K562 (cell line): ENCODE data around the gene ZBTB25. TPM values are rescaled to one million over a fixed set of nuclear protein-coding genes. Genes with fewer than 3 reads are reported as not detected.

Source experiments
- ATAC-seq: fragments of 200-7000 bp; cut with Tn5 transposase; 3 replicates; pipeline ENCODE4 v1.9.1; 2020; ENCODE audit warnings: moderate library complexity
- BruUV-seq: library from RNA; stranded (reverse); fragments of 400-500 nt; replicated peaks from 2 replicates; lab custom pipeline; 2021; lab: Mats Ljungman, UMichigan
- CTCF ChIA-PET: fragments of 300-600 bp; formaldehyde crosslinking; extraction: SDS; loops from one replicate; lab custom pipeline; 2021; ENCODE audit warnings: low intra/inter-chr PET ratio; lab: Yijun Ruan, JAX
- POLR2A ChIA-PET: fragments of 300-600, 350-650 bp; sonication (Branson Sonifier 250); formaldehyde crosslinking; extraction: SDS; loops from one replicate; lab custom pipeline; 2021; ENCODE audit warnings: antibody characterized with exemption, inconsistent platforms; lab: Yijun Ruan, JAX
- DNase-seq, 4 experiments: peaks; one replicate each; pipeline versions ENCODE4 v3.0.0 to v3.0.0-alpha.2; 2011 to 2018; ENCODE audit warnings: low spot score in 3 of 4, mixed read lengths in 3 of 4; ENCODE audit errors: extremely low read depth in 1 of 4
- FAIRE-seq: peaks from 2 replicates; lab custom pipeline; 2011; peaks lifted over from hg19 to GRCh38; lab: Jason Lieb, UNC
- H2AFZ ChIP-seq: 2 replicates; pipeline ENCODE4 v1.6.0; 2011; ENCODE audit warnings: low read depth, low read length, control low read depth, inconsistent platforms
- H3K27ac ChIP-seq: fragments of 200-600 bp; 3 replicates; pipeline ENCODE4 v1.8.0; 2011; ENCODE audit warnings: low read depth, mild to moderate bottlenecking, control low read depth, inconsistent platforms, low read length, moderate library complexity, mixed read lengths; ENCODE audit errors: extremely low read depth
- H3K27me3 ChIP-seq, 2 experiments: fragments of 300-600 bp in 1 of 2; 2 replicates in 1 of 2; 3 replicates in 1 of 2; pipeline versions ENCODE4 v1.6.0 to v1.8.0; 2011; ENCODE audit warnings: inconsistent platforms in 2 of 2, low read length in 2 of 2, mild to moderate bottlenecking in 1 of 2, mixed read lengths in 1 of 2, moderate library complexity in 1 of 2; ENCODE audit not compliant: control insufficient read depth in 2 of 2, insufficient read depth in 2 of 2
- H3K36me3 ChIP-seq: fragments of 300-600 bp; 3 replicates; pipeline ENCODE4 v1.8.0; 2011; ENCODE audit warnings: mild to moderate bottlenecking, low read length, inconsistent platforms; ENCODE audit not compliant: control insufficient read depth, insufficient read depth
- H3K4me1 ChIP-seq, 2 experiments: fragments of 200-600 bp in 1 of 2; replicated peaks in 1 of 2; 2 replicates in 1 of 2; 3 replicates in 1 of 2; pipeline versions ENCODE4 v1.5.1 to v1.8.0; 2011; ENCODE audit warnings: inconsistent platforms in 2 of 2, low read length in 2 of 2, mild to moderate bottlenecking in 1 of 2, mixed read lengths in 1 of 2, moderate library complexity in 1 of 2; ENCODE audit not compliant: control insufficient read depth in 2 of 2, insufficient read depth in 2 of 2
- H3K4me2 ChIP-seq: 2 replicates; pipeline ENCODE4 v1.6.1; 2011; ENCODE audit warnings: low read length, control low read depth, inconsistent platforms, mixed read lengths; ENCODE audit not compliant: insufficient read depth
- H3K4me3 ChIP-seq: fragments of 200-600 bp; sonication (generic), shearing (Covaris generic); 2 replicates; pipeline ENCODE4 v1.5.1; 2016; ENCODE audit warnings: control low read depth, inconsistent platforms
- H3K79me2 ChIP-seq: fragments of 200-600 bp; 3 replicates; pipeline ENCODE4 v1.8.0; 2011; ENCODE audit warnings: low read length, inconsistent platforms; ENCODE audit not compliant: control insufficient read depth, insufficient read depth
- H3K9ac ChIP-seq, 2 experiments: 2 replicates each; pipeline versions ENCODE4 v1.6.0 to v1.6.1; 2011; ENCODE audit warnings: low read depth in 2 of 2, low read length in 2 of 2, control low read depth in 1 of 2, inconsistent platforms in 1 of 2, mild to moderate bottlenecking in 1 of 2, mixed read lengths in 1 of 2; ENCODE audit not compliant: insufficient read depth in 1 of 2
- H3K9me1 ChIP-seq: one replicate; pipeline ENCODE4 v1.6.0; 2011; ENCODE audit warnings: inconsistent platforms, mild to moderate bottlenecking, low read length, moderate library complexity; ENCODE audit not compliant: control insufficient read depth, insufficient read depth
- H3K9me3 ChIP-seq: replicated peaks from 2 replicates; pipeline ENCODE4 v1.5.1; 2011; ENCODE audit warnings: low read depth, low read length, inconsistent platforms; ENCODE audit not compliant: control insufficient read depth, insufficient read depth
- H4K20me1 ChIP-seq: replicated peaks from 2 replicates; pipeline ENCODE4 v1.6.1; 2011; ENCODE audit warnings: low read length, inconsistent platforms, mixed read lengths; ENCODE audit not compliant: control insufficient read depth, insufficient read depth
- ARHGAP35 ChIP-seq: fragments of 450-650 bp; IDR thresholded peaks from 2 replicates; pipeline ENCODE4 v1.6.1; 2018; ENCODE audit not compliant: partially characterized antibody
- BRF1 ChIP-seq: IDR thresholded peaks from 3 replicates; pipeline ENCODE4 v1.6.1; 2011; ENCODE audit warnings: borderline replicate concordance, mild to moderate bottlenecking; ENCODE audit not compliant: insufficient read length; ENCODE audit errors: extremely low read depth
- CBFB ChIP-seq: sonication (generic); formaldehyde crosslinking; IDR thresholded peaks from 2 replicates; pipeline ENCODE4 v1.4.0; 2020; ENCODE audit warnings: mild to moderate bottlenecking, missing genetic modification reagents
- CREM ChIP-seq: IDR thresholded peaks from 2 replicates; pipeline ENCODE4 v1.6.1; 2014; ENCODE audit warnings: antibody characterized with exemption, low read depth
- CTBP1 ChIP-seq: fragments of 450-650 bp; IDR thresholded peaks from 2 replicates; pipeline ENCODE4 v1.6.1; 2016; ENCODE audit warnings: borderline replicate concordance
- HEY1 ChIP-seq: fragments of 250-450 bp; sonication (Bioruptor Pico); IDR thresholded peaks from 2 replicates; pipeline ENCODE4 v1.5.0; 2020; ENCODE audit warnings: mild to moderate bottlenecking, moderate library complexity, borderline replicate concordance
- KDM5B ChIP-seq: fragments of 200-600 bp; sonication (generic); IDR thresholded peaks from 2 replicates; pipeline ENCODE4 v1.6.1; 2012; ENCODE audit warnings: low read depth, mild to moderate bottlenecking, moderate library complexity, low read length, control low read depth, inconsistent platforms; ENCODE audit not compliant: insufficient replicate concordance
- L3MBTL2 ChIP-seq: fragments of 450-650 bp; IDR thresholded peaks from 2 replicates; pipeline ENCODE4 v1.6.1; 2016; ENCODE audit warnings: mild to moderate bottlenecking, moderate library complexity
- MXI1 ChIP-seq: IDR thresholded peaks from 2 replicates; pipeline ENCODE4 v1.6.1; 2011; ENCODE audit warnings: low read depth, mild to moderate bottlenecking, improper control_type of control experiment, low read length
- RAD51 ChIP-seq: fragments of 450-650 bp; IDR thresholded peaks from 2 replicates; pipeline ENCODE4 v1.7.1; 2016; ENCODE audit warnings: low read depth, mild to moderate bottlenecking, borderline replicate concordance
- RB1 ChIP-seq: fragments of 450-650 bp; IDR thresholded peaks from 2 replicates; pipeline ENCODE4 v1.6.1; 2017; ENCODE audit warnings: low read depth, mild to moderate bottlenecking
- SAFB ChIP-seq: fragments of 200-400 bp; formaldehyde crosslinking; IDR thresholded peaks from 2 replicates; pipeline ENCODE4 v1.6.1; 2017; ENCODE audit warnings: low read depth, low read length, borderline replicate concordance
- TAF7 ChIP-seq: fragments of 450-650 bp; IDR thresholded peaks from 2 replicates; pipeline ENCODE4 v1.6.1; 2016; ENCODE audit warnings: missing genetic modification characterization, missing compliant biosample characterization
- TFAP4 ChIP-seq: sonication (generic); formaldehyde crosslinking; IDR thresholded peaks from 2 replicates; pipeline ENCODE4 v1.8.0; 2022; ENCODE audit warnings: missing genetic modification reagents, mild to moderate bottlenecking, moderate library complexity, borderline replicate concordance
- THRA ChIP-seq: fragments of 450-650 bp; IDR thresholded peaks from 2 replicates; pipeline ENCODE4 v1.6.1; 2017; ENCODE audit warnings: mild to moderate bottlenecking, moderate library complexity
- XRCC3 ChIP-seq: fragments of 450-650 bp; IDR thresholded peaks from 2 replicates; pipeline ENCODE4 v1.6.1; 2017; ENCODE audit warnings: mild to moderate bottlenecking, moderate library complexity
- ZFPM2 ChIP-seq: fragments of 250-450 bp; sonication (Bioruptor Pico); IDR thresholded peaks from 2 replicates; pipeline ENCODE4 v1.5.1; 2022; ENCODE audit warnings: mild to moderate bottlenecking
- ZNF398 ChIP-seq: fragments of 250-450 bp; sonication (Bioruptor Pico); IDR thresholded peaks from 2 replicates; pipeline ENCODE4 v1.8.0; 2021; ENCODE audit warnings: moderate library complexity, mild to moderate bottlenecking, inconsistent platforms
- ZNF41 ChIP-seq: fragments of 250-450 bp; sonication (Bioruptor Pico); conservative IDR thresholded peaks from 2 replicates; pipeline ENCODE4 v1.4.0; 2020; ENCODE audit warnings: mild to moderate bottlenecking
- ZSCAN29 ChIP-seq: fragments of 450-650 bp; IDR thresholded peaks from 2 replicates; pipeline ENCODE4 v1.6.1; 2017
- WGBS: fragments of 100-300 bp; shearing (Covaris generic); methylation state at CpG from one replicate; pipeline ENCODE4 v1.1.6; 2016; ENCODE audit warnings: low coverage, mixed read lengths; ENCODE audit not compliant: insufficient coverage; ENCODE audit errors: missing lambda C conversion rate; 5-methylcytosine and 5-hydroxymethylcytosine counted together
- in situ Hi-C: fragments of 300-500 bp; cut with MboI; formaldehyde crosslinking; loops from 4 replicates; pipeline ENCODE4 v1.15.0; 2018; ENCODE audit warnings: inconsistent platforms, mixed read lengths
- intact Hi-C: fragments of 100-400 bp; cut with micrococcal nuclease; formaldehyde crosslinking; loops from 2 replicates; pipeline ENCODE4 v1.14.2; 2022
- polyA plus RNA-seq, 8 experiments: library from polyadenylated mRNA; depleted of rRNA in 4 of 8; stranded (reverse) in 5 of 8; unstranded in 3 of 8; fragments of >200 nt; fragmentation: Nextera tagmentation in 2 of 8; fragmentation: Illumina TruSeq in 1 of 8; extraction: Ambion mirVana in 2 of 8; extraction: Trizol in 1 of 8; gene quantifications; 2 replicates each; pipeline versions ENCODE4 v1.2.1 to v1.2.3, GENCODE V29; 2011 to 2014; ENCODE audit warnings: inconsistent platforms in 1 of 8, missing spikeins in 1 of 8
- total RNA-seq, 7 experiments: library from RNA; depleted of rRNA in 6 of 7; stranded (reverse); fragments of >200 nt in 6 of 7; fragmentation: Illumina TruSeq in 2 of 7; extraction: Trizol in 2 of 7; gene quantifications; 2 replicates each; pipeline versions ENCODE4 v1.2.1 to v1.2.3, GENCODE V29; 2011 to 2021; ENCODE audit warnings: low replicate concordance in 1 of 7

ZBTB25 gene
- total and polyA plus RNA-seq, 9 of the 15 experiments (the other 6 are each of a cell fraction or from before 2014, with no cell fraction given): 0.61 to 3.9 (median 2.3) TPM

- TF ChIP-seq CBFB (CRISPR knock-in tag) (no peak), L3MBTL2 (no peak), MXI1 (no peak), ZNF398 (CRISPR knock-in tag) (no peak), CTBP1 (no peak), ZNF41 (CRISPR knock-in tag) (no peak), XRCC3 (no peak), ARHGAP35 (no peak), KDM5B (no peak)
Observed at GRCh38 chr14:64544607-64545312, 41.1 kb upstream of the ZBTB25 start (continued).

GRCh38 chr14:64542836-64543201 is 39.2 kb upstream of the ZBTB25 start:
- no peak overlapping the region for H2AFZ ChIP-seq
- H3K9me1 ChIP-seq: no peaks in the 10 kb centered on the region
- H3K36me3 ChIP-seq: no peaks in the 10 kb centered on the region
- BruUV-seq: no TSS peak
- H3K27me3 ChIP-seq: peaks cover 2 to 7% of the 10 kb centered on the region in 2 experiments; a peak in 1 of 5 replicates
- no peak overlapping the region for H3K9ac ChIP-seq
- H3K79me2 ChIP-seq: no peaks in the 10 kb centered on the region
- 0% methylated on average over 4 of the region's 4 CpGs for WGBS
- H3K4me1 ChIP-seq: peaks cover 0 to 8% of the 10 kb centered on the region in 2 experiments; a peak in 1 of 5 replicates
- no peak overlapping the region for H3K4me2 ChIP-seq
- H4K20me1 ChIP-seq: no peaks in the 10 kb centered on the region
- ChIA-PET CTCF (no interaction called here), POLR2A (interaction anchor here (0.9 kb wide), 1 partner anchor 20 kb away, joined by 3 read pairs; no protein-coding TSS in a partner anchor)
- DNase-seq (no peak), FAIRE-seq (no peak), ATAC-seq (no peak)
- no peak overlapping the region for H3K4me3 ChIP-seq
- in situ Hi-C loops (no loop called here), intact Hi-C loops (no loop called here)
- no peaks in the 10 kb centered on the region; the same call in 1 of the 2 replicates for H3K9me3 ChIP-seq
- H3K27ac ChIP-seq: no peak overlapping the region
- TF ChIP-seq RB1 (no peak), ZFPM2 (CRISPR knock-in tag) (no peak), CREM (no peak), SAFB (no peak), HEY1 (CRISPR knock-in tag) (no peak), THRA (no peak), TFAP4 (CRISPR knock-in tag) (no peak), RAD51 (no peak), ZSCAN29 (no peak), TAF7 (no peak), BRF1 (no peak)
